Tibial nerve (tissue), 4 donors: Measurements from ENCODE around the gene ZBTB16. TPM values are rescaled to one million over a fixed set of nuclear protein-coding genes. Genes with fewer than 3 reads are reported as not detected.
A peak's percentile ranks its signal among the peaks of the same experiment; 100 is the strongest.

Experiments used
- DNase-seq, 2 donors: peaks; one replicate each; pipeline ENCODE4 v3.0.0-alpha.2; 2019; ENCODE audit warnings: low spot score in 2 of 2
- H3K27ac ChIP-seq, 4 donors: fragments of 200-600 bp; sonication (generic) in 3 of 4; one replicate each; pipeline ENCODE4 v1.5.1; 2017 to 2019; ENCODE audit warnings: mild to moderate bottlenecking in 1 of 4
- H3K27me3 ChIP-seq, 2 donors: fragments of 200-600 bp; sonication (generic) in 1 of 2; one replicate each; pipeline versions ENCODE4 v1.5.1 to v1.6.0; 2017 to 2019
- H3K36me3 ChIP-seq, 3 donors: fragments of 200-600 bp; sonication (generic); one replicate each; pipeline ENCODE4 v1.5.1; 2018 to 2019
- H3K4me1 ChIP-seq, 4 donors: fragments of 200-600 bp; sonication (generic) in 3 of 4; one replicate each; pipeline ENCODE4 v1.5.1; 2017 to 2019
- H3K4me3 ChIP-seq, 4 donors: fragments of 200-600 bp; sonication (generic) in 3 of 4; one replicate each; pipeline ENCODE4 v1.5.1; 2017 to 2019; ENCODE audit warnings: mild to moderate bottlenecking in 1 of 4, moderate library complexity in 1 of 4
- H3K9me3 ChIP-seq, 4 donors: fragments of 200-600 bp; sonication (generic) in 3 of 4; one replicate each; pipeline ENCODE4 v1.5.1; 2017 to 2019
- CTCF ChIP-seq, 5 experiments: fragments of 200-600 bp in 3 of 5; fragments of 450-650 bp in 2 of 5; sonication (generic) in 3 of 5; IDR thresholded peaks; one replicate each; pipeline ENCODE4 v1.5.1; 2016 to 2019; ENCODE audit warnings: antibody characterized with exemption in 5 of 5, mild to moderate bottlenecking in 3 of 5, moderate library complexity in 2 of 5
- EP300 ChIP-seq, 2 donors: sonication (generic); formaldehyde crosslinking; IDR thresholded peaks; one replicate each; pipeline ENCODE4 v1.6.1; 2017; ENCODE audit warnings: antibody characterized with exemption in 2 of 2, mild to moderate bottlenecking in 1 of 2
- POLR2A ChIP-seq, 2 donors: fragments of 450-650 bp; IDR thresholded peaks; one replicate each; pipeline ENCODE4 v1.6.1; 2017; ENCODE audit warnings: antibody characterized with exemption in 2 of 2, mild to moderate bottlenecking in 2 of 2, moderate library complexity in 2 of 2
- WGBS, 2 donors: methylation state at CpG; one replicate each; pipeline ENCODE4 v1.1.5; 2018; 5-methylcytosine and 5-hydroxymethylcytosine counted together
- total RNA-seq, 4 donors: library from RNA; depleted of rRNA; stranded (reverse); fragments of >200 nt; gene quantifications; one replicate each; pipeline ENCODE4 v1.1.0, GENCODE V29; 2016

ZBTB16 gene
- total RNA-seq, 4 donors from 2014 or later = 405 to 756 (median 580) TPM

GRCh38 chr11:114131461-114131864 lies 72.0 kb downstream of the ZBTB16 start:
- Histone ChIP-seq H3K36me3 (peaks cover 0 to 23% (median 0%) of the 10 kb centered on the region in 3 donors), H3K9me3 (no peaks in the 10 kb centered on the region), H3K4me3 (peak overlapping the region in 1 of 4 donors; percentile 2), H3K27ac (peak overlapping the region in 2 of 4 donors; percentile 79 to 99), H3K27me3 (no peaks in the 10 kb centered on the region), H3K4me1 (peaks cover 0 to 94% (median 73%) of the 10 kb centered on the region in 4 donors)
- 23 to 31% methylated on average over 8 of the region's 8 CpGs for WGBS, 2 donors
- DNase-seq = no peak
- no peak for TF ChIP-seq POLR2A (IDR thresholded peaks at IDR 0.05)
- no peak for TF ChIP-seq CTCF (IDR thresholded peaks at IDR 0.05)
- no peak for TF ChIP-seq EP300 (IDR thresholded peaks at IDR 0.05)

GRCh38 chr11:114132417-114132816 lies 72.9 kb downstream of the ZBTB16 start:
- Histone ChIP-seq H3K27me3 (no peaks in the 10 kb centered on the region), H3K36me3 (peaks cover 0 to 15% (median 0%) of the 10 kb centered on the region in 3 donors), H3K27ac (peak overlapping the region in 3 of 4 donors; percentile 17 to 99 (median 79)), H3K9me3 (no peaks in the 10 kb centered on the region), H3K4me1 (peaks cover 0 to 97% (median 79%) of the 10 kb centered on the region in 4 donors), H3K4me3 (no peak overlapping the region)
- no peak for TF ChIP-seq CTCF (IDR thresholded peaks at IDR 0.05)
- no peak for TF ChIP-seq EP300 (IDR thresholded peaks at IDR 0.05)
- no peak for DNase-seq
- WGBS, 2 donors = 72 to 83% methylated on average over 9 of the region's 9 CpGs

- no peak overlapping the region for H3K4me3 ChIP-seq
- 75 to 77% methylated on average over 6 of the region's 6 CpGs for WGBS, 2 donors
- no peaks in the 10 kb centered on the region for H3K9me3 ChIP-seq
- H3K27ac ChIP-seq = peak overlapping the region in 3 of 4 donors; percentile 12 to 99 (median 79)
- H3K4me1 ChIP-seq = peaks cover 0 to 98% (median 84%) of the 10 kb centered on the region in 4 donors
- H3K27me3 ChIP-seq = no peaks in the 10 kb centered on the region
- peaks cover 0 to 15% (median 0%) of the 10 kb centered on the region in 3 donors for H3K36me3 ChIP-seq
- no peak for TF ChIP-seq CTCF (IDR thresholded peaks at IDR 0.05)
- TF ChIP-seq POLR2A (IDR thresholded peaks at IDR 0.05) = no peak
- no peak for TF ChIP-seq EP300 (IDR thresholded peaks at IDR 0.05)
- DNase-seq = no peak
These were observed 73.5 kb downstream of the ZBTB16 start for GRCh38 chr11:114132944-114133394.

GRCh38 chr11:114133548-114134329 lies 74.2 kb downstream of the ZBTB16 start:
- no peaks in the 10 kb centered on the region for H3K27me3 ChIP-seq
- DNase-seq = no peak
- 80% methylated on average over 9 of the region's 9 CpGs for WGBS, 2 donors
- H3K4me3 ChIP-seq = no peak overlapping the region
- H3K27ac ChIP-seq = peak overlapping the region; percentile 12 to 99 (median 58)
- TF ChIP-seq POLR2A (IDR thresholded peaks at IDR 0.05) (no peak), EP300 (IDR thresholded peaks at IDR 0.05) (peak in 1 of 2 donors; percentile 69), CTCF (IDR thresholded peaks at IDR 0.05) (peak in 1 of 5 experiments; percentile 2)
- H3K4me1 ChIP-seq = peaks cover 0 to 98% (median 84%) of the 10 kb centered on the region in 4 donors
- no peaks in the 10 kb centered on the region for H3K9me3 ChIP-seq
- peaks cover 0 to 14% (median 0%) of the 10 kb centered on the region in 3 donors for H3K36me3 ChIP-seq

- DNase-seq = no peak
- Histone ChIP-seq H3K4me1 (peaks cover 0 to 98% (median 80%) of the 10 kb centered on the region in 4 donors), H3K27ac (peak overlapping the region in 2 of 4 donors; percentile 79 to 99), H3K9me3 (no peaks in the 10 kb centered on the region), H3K36me3 (peaks cover 0 to 16% (median 0%) of the 10 kb centered on the region in 3 donors), H3K4me3 (no peak overlapping the region), H3K27me3 (no peaks in the 10 kb centered on the region)
- 79 to 85% methylated on average over 3 of the region's 3 CpGs for WGBS, 2 donors
- TF ChIP-seq EP300 (IDR thresholded peaks at IDR 0.05) (peak in 1 of 2 donors; percentile 38), POLR2A (IDR thresholded peaks at IDR 0.05) (no peak)
These were observed 75.4 kb downstream of the ZBTB16 start for GRCh38 chr11:114134870-114135269.
